GM21381 (cell line): ENCODE measurements around the gene ATG7.

Source experiments
- ATAC-seq: cut with Tn5 transposase; IDR thresholded peaks from one replicate; pipeline ENCODE4 v1.9.1; 2021; ENCODE audit warnings: mild to moderate bottlenecking, moderate library complexity; ENCODE audit not compliant: unreplicated experiment

ATG7 gene

DNA sequence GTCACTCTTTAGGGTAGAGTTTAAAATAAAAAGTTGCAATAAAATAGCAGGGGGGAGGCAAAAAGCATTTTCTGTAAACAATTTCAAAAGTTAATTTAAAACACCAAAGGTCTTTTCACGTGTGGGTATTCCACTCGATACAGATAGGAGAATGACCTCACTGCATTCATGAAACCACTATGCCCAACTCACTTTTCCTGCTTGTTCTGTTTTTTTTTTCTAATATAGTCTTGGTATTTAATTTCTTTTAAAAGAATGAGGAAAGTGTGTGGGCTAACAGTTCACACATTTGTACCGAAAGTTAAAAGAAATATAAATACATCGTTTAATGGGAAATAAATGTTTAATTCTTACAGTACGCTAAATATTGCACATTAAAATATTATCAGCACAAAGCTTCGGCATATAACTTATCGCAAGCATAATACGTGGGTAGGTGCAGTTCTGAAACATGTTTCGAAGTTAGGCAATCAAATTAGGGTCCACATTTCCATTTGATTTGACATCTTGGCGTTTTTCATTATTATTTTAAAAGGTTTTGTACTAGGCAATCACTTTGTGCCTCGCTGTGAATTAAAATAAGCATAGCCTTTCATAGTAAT is 330.1 kb downstream of the ATG7 start:
- no peak for ATAC-seq

DNA sequence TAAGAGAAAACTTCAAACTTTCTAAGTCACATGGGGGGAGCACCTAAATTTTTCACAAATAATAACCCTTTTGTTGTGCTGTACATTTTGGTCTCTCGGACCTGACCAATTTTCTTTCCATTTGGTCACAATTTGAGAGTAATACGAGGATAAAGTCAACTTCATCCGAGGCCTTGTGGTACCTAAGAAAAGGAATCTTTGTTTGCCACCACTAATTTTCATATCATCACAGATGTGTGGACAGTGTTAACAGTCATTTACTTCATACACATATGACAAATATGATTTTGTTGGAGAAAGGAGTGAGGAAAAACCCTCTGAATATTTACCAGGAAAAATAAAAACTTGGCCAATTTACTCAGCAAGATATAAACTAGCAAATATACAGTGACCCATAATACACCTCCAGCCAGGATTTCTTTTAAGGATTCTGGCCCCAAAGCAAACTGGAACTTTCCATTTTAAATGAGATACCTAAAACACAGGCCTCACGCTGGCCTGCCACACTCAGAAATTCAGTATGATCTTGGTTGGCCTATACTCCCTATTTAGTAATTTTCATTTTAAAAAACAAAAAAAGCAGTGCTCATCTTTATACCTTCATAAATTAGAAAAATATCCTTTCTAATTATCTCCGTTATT is 330.8 kb downstream of the ATG7 start:
- ATAC-seq: no peak

DNA sequence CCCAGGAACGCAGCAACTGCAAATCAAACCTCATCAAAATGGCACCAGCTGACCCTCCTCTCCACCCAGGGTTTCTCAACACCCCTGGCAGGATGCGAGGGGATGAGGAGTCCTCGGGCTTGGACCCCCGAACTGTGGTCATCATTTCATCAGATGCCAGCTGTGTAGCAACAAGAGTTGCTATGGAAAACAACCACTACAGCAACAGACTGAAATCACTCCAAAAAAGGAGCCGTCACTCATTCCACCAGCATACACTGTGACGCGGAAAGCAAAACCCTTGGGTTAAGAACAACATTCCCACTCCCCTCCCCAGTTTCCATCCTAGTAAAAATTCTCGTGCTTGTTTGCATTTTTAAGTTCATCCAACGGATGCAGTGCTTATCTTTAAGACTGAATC is 331.4 kb downstream of the ATG7 start:
- ATAC-seq: no peak

DNA sequence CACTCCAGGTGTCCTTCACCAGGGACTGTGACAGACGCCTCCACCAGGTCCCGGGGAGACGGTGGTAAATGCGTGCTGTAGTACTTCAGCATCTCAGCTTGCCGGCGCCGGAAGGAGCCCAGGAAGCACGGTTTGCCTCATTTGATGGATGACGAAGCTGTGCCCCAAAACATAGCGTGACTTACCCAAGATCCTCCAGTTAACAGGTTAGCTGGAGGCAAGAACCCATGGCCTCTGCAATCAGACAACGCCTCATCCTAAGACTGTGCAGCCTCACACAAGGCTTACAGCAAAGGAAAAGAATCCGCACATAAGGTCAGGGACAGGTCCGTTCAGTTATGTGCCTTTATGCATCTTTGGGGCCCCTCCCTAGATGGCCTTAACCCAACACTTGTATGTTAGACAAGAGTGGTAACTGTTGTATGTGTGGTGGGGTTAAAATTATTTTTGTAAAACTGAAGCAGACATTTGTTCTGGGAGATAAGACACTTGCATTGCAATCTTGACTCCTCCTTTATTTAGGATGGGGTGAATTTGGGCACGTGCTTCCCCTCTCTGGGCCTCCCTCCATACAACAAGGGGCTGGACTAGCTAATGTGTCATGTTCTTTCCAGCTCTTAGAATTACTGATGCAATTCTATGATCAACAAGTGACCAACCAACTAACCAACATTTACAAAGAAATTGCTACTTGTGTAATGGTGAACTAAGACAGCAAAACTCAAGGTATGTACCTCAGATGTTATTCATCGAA is 332.1 kb downstream of the ATG7 start:
- ATAC-seq: no peak

DNA sequence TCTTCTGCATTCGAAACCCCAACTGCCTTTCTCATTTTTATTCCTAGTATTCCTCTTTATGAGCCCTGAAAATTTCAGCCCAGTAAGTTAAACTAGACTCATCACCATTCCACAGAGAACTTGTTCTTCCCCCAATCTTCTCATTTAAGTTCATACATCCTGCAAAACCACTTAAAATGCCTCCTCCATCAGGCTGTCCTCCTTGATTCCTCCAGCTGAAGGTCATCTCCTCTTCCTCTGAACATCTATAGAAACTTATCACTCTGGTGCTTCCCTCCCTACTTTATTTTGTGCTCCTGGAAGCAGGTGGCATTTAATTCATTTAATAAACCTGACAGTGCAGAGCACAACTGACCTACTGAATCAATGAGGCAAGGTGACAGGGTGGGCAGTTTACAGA is 333.2 kb downstream of the ATG7 start:
- ATAC-seq: no peak

DNA sequence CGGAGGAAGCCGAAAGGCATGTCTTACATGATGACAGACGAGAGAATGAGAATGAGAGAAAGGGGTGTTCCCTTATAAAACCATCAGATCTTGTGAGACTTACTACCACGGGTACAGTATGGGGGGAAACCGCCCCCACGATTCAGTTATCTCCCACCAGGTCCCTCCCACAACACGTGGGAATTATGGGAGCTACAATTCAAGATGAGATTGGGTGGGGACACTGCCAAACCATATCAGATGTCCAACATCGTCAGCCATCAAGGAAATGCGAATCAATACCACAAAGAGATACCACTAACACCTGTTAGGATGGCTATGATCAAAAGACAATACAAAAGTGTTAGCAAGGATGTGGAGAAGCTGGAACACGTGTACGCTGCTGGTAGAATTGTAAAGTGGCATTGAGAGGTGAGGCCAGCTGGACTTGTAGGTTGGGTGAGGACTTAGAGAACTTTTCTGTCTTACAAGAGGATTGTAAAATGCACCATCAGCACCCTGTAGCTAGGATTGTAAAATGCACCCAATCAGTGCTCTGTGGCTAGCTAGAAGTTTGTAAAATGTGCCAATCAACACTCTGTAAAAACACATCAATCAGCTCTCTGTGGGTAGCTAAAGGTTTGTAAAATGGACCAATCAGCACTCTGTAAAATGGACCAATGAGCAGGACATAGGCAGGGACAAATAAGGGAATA is 334.0 kb downstream of the ATG7 start:
- no peak for ATAC-seq

DNA sequence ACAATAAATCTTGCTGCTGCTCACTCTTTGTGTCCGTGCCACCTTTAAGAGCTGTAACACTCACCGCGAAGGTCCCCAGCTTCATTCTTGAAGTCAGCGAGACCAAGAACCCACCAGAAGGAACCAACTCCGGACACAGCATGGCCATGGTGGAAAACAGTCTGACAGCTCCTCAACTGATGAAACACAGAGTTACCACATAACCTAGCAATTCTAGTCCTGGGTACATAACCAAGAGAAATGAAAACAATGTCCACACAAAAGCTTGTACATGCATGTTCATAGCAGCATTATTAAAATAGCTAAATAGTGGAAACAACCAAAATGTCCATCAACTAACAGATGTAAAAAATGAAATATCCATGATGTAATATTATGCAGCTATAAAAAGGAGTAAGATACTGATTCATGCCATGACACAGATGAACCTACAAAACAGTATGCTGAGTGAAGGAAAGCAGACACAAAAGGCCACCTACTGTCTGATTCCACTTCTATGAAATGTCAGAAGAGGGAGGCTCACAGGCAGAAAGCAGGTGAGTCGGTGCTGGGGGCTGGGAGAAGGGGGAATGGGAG is 334.8 kb downstream of the ATG7 start:
- ATAC-seq: no peak
